HUES64 (cell line): Measurements from ENCODE around the gene RHEX.

Experiments
- H3K27ac ChIP-seq: 2 replicates; pipeline ENCODE4 v1.7.0; 2013; ENCODE audit warnings: low read depth, low read length, inconsistent platforms
- H3K27me3 ChIP-seq: 2 replicates; pipeline ENCODE4 v1.6.1; 2013; ENCODE audit warnings: mild to moderate bottlenecking, low read length; ENCODE audit not compliant: insufficient read depth
- H3K36me3 ChIP-seq: 2 replicates; pipeline ENCODE4 v1.6.1; 2013; ENCODE audit warnings: mild to moderate bottlenecking, low read length; ENCODE audit not compliant: insufficient read depth
- H3K4me1 ChIP-seq: 2 replicates; pipeline ENCODE4 v1.6.1; 2013; ENCODE audit warnings: mild to moderate bottlenecking, low read length, moderate library complexity; ENCODE audit not compliant: insufficient read depth
- H3K4me3 ChIP-seq: 2 replicates; pipeline ENCODE4 v1.5.1; 2013; ENCODE audit warnings: mild to moderate bottlenecking, low read length, moderate library complexity
- H3K9ac ChIP-seq: 2 replicates; pipeline ENCODE4 v1.6.1; 2013; ENCODE audit warnings: mild to moderate bottlenecking, low read depth, low read length
- H3K9me3 ChIP-seq: 2 replicates; pipeline ENCODE4 v1.6.1; 2013; ENCODE audit warnings: low read depth, low read length; ENCODE audit not compliant: insufficient read depth
- whole genome bisulfite sequencing: fragments of 150-250, 120-280 bp; methylation state at CpG from one replicate; pipeline ENCODE4 v1.1.7; 2013; ENCODE audit warnings: missing lambda C conversion rate; 5-methylcytosine and 5-hydroxymethylcytosine counted together

The RHEX gene

DNA sequence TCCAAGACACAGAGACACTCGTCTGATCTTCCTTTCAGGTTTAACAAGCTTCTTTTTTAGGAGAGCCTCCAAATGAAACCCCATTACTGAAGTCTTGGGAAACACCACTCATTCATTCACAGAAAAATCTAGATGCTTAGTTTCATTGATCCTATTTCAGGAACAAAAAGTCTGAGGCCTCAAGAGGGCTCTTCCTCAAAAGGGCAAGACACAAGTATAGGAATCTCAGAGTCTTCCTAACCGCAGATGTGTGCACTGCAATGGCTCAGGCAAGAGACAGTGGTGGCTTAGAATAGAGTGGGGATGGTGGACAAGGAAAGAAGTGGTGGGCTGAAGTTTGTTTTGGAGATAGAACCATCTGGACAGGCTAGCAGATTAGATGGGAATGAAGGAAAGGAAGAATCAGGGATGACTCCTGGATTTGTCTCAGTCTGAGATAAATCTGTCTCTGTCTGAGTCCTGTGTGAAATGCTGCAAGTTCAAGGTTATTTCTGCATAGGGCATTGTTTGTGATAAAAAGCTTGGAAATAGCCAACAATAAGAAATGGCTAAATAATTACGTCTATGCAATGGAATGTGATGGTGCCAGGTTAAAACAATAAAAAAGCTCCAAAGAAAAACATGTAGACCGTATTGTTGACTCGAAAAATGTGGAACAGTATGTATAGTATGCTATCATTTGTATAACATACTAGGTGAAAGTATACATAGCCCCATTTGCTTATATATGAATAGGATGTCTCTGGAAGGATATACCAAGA lies 20.4 kb upstream of the RHEX start:
- WGBS = 93% methylated on average over 5 of the region's 5 CpGs
- Histone ChIP-seq H3K9ac (no peak overlapping the region), H3K4me1 (no peaks in the 10 kb centered on the region), H3K4me3 (no peak overlapping the region), H3K27ac (no peak overlapping the region), H3K9me3 (no peaks in the 10 kb centered on the region), H3K27me3 (0 out of 2 replicates have a peak, but pooled peaks cover 2% of the 10 kb centered on the region), H3K36me3 (no peaks in the 10 kb centered on the region)

DNA sequence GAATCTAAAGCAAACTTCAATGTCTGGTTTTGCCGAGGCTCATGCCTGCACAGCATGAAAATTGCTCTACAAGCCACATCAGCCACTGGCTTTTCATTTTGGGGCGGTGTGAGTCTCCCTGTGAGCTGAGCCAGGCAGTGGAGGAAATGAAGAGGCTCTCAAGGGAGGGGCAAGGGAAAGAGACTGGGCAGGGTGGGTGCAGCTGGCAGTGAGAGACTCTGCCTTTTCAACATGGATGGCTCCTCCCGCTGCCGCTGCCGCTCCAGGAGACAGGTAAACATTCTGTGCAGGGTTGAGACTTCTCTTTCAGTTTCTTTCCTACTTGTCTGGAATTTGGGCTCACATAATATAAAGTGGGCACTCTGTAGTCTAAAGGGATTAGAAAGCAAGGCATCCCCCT lies 17.9 kb upstream of the RHEX start:
- WGBS = 91% methylated on average over 5 of the region's 5 CpGs
- no peak overlapping the region for H3K4me3 ChIP-seq
- no peaks in the 10 kb centered on the region for H3K36me3 ChIP-seq
- 0 out of 2 replicates have a peak, but pooled peaks cover 2% of the 10 kb centered on the region for H3K27me3 ChIP-seq
- peaks cover 7% of the 10 kb centered on the region; the same call in 1 of the 2 replicates for H3K4me1 ChIP-seq
- H3K27ac ChIP-seq = no peak overlapping the region
- no peak overlapping the region for H3K9ac ChIP-seq
- H3K9me3 ChIP-seq = no peaks in the 10 kb centered on the region

DNA sequence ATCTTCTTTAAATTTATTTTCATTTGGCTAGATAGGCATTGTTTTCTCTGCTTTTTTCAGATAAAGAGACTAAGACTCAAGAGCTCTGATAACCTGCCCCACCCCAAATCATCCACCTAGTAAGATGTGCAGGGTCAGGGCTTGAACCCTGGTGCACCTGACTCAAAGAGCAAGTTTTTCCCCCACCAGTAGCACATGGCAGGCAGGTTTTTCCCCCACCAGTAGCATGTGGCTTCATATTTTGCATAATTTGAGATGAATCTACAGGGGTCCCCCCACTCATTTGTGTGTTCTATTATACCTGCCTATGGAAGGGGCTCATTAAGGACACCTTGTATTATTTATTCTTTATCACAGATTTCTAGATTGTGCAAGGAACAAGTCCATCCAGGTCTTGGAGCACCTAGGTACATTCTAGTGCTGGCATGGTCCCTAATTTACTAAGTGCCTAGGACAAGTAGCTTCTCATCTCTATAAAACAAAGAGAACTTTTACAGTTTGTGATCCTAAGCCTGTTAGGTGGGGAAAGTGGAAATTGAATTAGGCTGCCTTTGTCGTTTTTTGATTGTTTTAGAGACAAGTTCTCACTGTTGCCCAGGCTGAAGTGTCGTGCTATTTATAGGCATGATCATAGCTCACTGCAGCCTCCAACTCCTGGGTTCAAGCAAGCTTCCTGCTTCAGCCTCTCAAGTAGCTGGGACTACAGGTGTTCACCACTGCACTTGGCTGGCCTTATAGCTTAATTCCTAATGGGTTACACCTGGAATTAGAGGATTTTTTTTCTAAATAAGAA lies 16.1 kb upstream of the RHEX start:
- Histone ChIP-seq H3K36me3 (no peaks in the 10 kb centered on the region), H3K4me3 (no peak overlapping the region), H3K9ac (no peak overlapping the region), H3K27ac (no peak overlapping the region), H3K4me1 (peaks cover 9% of the 10 kb centered on the region; the same call in 1 of the 2 replicates), H3K27me3 (0 out of 2 replicates have a peak, but pooled peaks cover 2% of the 10 kb centered on the region), H3K9me3 (no peaks in the 10 kb centered on the region)
- 88% methylated on average over 2 of the region's 2 CpGs for WGBS

DNA sequence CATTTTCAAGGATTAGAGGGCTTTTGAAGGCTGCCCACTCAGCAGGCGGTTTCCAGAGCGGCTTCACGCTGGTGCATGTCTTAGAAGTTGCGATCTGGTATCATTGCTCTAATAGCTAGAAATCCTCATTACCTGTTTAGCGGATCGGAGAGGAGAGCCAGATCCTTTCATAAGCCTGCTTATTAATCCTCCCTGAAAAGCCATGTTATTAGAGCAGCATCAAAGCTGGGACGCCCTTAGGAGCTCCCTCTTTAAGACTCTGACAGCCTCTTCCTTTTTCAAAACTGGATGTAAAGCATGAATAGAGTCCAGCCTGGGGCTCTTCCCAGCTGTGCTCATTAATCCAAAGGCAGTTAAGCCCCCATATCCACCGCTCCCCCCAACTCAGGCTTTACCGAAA lies 15.4 kb upstream of the RHEX start:
- H3K27me3 ChIP-seq = 0 out of 2 replicates have a peak, but pooled peaks cover 2% of the 10 kb centered on the region
- no peak overlapping the region for H3K9ac ChIP-seq
- H3K4me3 ChIP-seq = no peak overlapping the region
- WGBS = 89% methylated on average over 9 of the region's 9 CpGs
- no peak overlapping the region for H3K27ac ChIP-seq
- peaks cover 9% of the 10 kb centered on the region; the same call in 1 of the 2 replicates for H3K4me1 ChIP-seq
- H3K36me3 ChIP-seq = no peaks in the 10 kb centered on the region
- H3K9me3 ChIP-seq = no peaks in the 10 kb centered on the region

DNA sequence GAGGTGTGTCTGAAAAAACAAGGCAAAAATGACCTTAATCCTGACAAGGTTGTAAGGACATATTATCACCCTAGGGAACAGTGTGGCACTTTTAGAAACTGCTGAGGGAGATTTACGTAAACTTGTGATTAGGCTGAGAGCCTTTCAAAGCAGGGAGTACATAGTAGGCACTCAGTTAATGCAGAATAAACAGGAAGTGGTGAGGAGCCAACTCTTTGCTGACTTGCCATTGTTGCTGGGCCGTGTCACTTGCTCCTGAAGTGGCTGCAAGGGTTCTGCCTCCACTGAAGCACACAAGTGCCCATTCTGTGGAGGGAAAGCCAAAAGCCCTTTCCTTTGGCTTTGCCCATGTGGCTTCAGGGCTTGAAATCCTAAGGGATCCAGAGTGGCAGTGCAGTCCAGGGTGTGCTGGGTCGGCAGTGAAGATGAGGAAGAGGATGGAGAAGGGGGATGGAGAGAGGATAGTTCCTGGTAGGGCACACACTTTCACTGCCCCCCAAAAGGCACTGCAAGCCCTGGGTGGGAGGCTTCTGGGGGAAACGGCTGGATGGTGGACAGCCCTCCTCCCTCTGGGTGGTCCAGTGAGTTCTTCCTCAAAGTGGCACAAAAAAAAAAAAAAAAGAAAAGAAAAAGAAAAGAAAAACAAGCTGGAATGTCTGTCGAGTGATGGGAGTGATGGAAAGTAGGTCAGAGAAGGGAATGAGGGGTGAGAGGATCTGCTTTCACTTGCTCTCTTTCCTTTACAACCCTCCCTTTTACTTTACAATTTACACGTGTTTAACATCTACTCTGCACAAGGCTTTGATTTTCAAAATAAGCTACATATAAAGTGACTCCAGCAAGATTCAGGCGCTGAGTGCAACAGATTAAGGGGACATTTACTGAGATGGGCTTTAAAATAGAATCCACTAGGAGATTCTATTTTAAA lies 13.7 kb upstream of the RHEX start:
- Histone ChIP-seq H3K4me3 (no peak overlapping the region), H3K4me1 (peaks cover 9% of the 10 kb centered on the region; the same call in 1 of the 2 replicates), H3K27ac (no peak overlapping the region), H3K27me3 (0 out of 2 replicates have a peak, but pooled peaks cover 2% of the 10 kb centered on the region), H3K9me3 (no peaks in the 10 kb centered on the region), H3K9ac (no peak overlapping the region), H3K36me3 (no peaks in the 10 kb centered on the region)
- WGBS = 61% methylated on average over 7 of the region's 7 CpGs

DNA sequence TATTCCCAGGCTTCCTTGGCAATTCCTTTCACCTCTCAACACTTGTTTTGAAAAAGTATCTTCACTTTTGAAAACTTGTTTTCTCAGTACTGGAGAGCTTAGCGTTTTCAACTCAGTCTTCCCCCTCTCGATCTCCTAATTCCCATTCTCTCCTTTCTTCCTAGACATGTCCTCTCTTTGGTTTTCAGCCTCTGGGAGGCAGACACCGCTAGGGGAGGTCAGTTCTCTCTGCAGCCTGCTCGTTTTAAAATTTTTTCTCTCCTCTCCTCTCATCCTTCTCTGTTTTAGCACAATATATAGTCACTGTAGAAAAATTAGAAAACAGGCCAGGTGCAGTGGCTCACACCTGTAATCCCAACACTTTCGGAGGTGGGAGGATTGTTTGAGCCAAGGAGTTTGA lies 12.6 kb upstream of the RHEX start:
- H3K4me1 ChIP-seq = peaks cover 9% of the 10 kb centered on the region; the same call in 1 of the 2 replicates
- no peak overlapping the region for H3K4me3 ChIP-seq
- no peak overlapping the region for H3K9ac ChIP-seq
- WGBS = 65% methylated on average over 5 of the region's 5 CpGs
- H3K36me3 ChIP-seq = no peaks in the 10 kb centered on the region
- H3K27ac ChIP-seq = no peak overlapping the region
- H3K9me3 ChIP-seq = no peaks in the 10 kb centered on the region
- H3K27me3 ChIP-seq = 0 out of 2 replicates have a peak, but pooled peaks cover 2% of the 10 kb centered on the region

DNA sequence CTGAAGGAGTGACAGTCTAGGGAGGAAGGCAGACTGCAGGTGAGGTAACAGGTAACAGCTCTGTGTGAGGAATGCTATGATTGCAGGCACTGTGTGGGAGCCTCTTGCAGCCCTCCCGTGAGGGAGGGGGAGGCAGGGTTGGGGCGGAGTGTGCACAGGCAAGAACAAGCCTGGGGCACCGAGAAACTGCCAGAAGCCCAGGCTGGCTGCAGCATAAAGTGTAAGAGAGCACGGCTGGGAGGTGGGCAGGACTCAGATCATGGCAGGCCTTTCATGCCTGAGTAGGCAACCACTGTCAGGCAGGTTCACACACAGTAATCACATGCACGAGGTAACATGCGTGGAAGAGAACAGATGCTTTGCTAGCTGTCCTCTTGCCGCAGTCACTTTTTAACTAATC lies 11.3 kb upstream of the RHEX start:
- Histone ChIP-seq H3K4me1 (peaks cover 15% of the 10 kb centered on the region; the same call in 1 of the 2 replicates), H3K9ac (no peak overlapping the region), H3K4me3 (no peak overlapping the region), H3K27ac (no peak overlapping the region), H3K9me3 (no peaks in the 10 kb centered on the region), H3K27me3 (no peaks in the 10 kb centered on the region), H3K36me3 (no peaks in the 10 kb centered on the region)
- 71% methylated on average over 7 of the region's 7 CpGs for WGBS

DNA sequence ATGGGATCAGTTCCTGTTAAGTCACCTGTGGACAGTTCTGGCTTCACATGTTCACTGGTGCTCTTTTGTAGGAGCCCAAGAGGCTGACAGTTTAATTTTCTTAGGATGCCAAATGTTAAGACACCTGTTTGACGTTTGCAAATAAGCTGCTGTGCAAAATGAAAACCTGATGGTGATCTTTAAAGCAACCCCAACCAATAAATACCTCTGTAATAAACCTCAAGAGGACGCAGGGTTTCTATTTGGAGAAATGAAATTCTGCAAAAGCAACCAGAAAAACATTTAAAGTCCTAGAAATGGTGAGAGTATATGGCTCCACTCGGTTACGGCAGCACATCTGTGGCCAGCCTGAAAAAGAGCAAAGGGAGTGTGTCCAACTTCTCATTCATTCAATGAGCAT lies 5.7 kb upstream of the RHEX start:
- 90% methylated on average over 4 of the region's 4 CpGs for WGBS
- no peak overlapping the region for H3K27ac ChIP-seq
- no peaks in the 10 kb centered on the region for H3K9me3 ChIP-seq
- H3K4me1 ChIP-seq = 0 out of 2 replicates have a peak, but pooled peaks cover 6% of the 10 kb centered on the region
- H3K36me3 ChIP-seq = no peaks in the 10 kb centered on the region
- H3K9ac ChIP-seq = no peak overlapping the region
- H3K27me3 ChIP-seq = no peaks in the 10 kb centered on the region
- H3K4me3 ChIP-seq = no peak overlapping the region

DNA sequence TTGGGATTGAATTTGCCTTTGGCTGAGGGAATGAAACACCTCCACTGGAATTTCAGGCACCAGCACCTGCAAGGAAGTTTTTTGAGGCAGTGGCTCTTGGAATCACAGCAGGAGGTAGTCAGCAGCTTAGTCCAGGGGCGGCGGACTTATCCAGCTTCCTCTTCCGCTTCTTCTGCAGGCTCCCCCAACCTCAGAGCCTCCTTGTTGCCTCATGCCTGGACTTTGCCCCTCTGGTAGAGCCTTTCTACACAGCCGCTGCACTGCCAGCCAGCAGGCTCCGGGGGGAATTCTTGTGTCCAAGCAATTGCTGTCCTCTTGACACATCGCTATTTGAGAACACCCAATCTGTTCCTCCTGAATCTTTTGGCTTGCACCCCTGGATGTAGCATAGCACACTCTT lies 4.4 kb upstream of the RHEX start:
- 82% methylated on average over 6 of the region's 6 CpGs for WGBS
- Histone ChIP-seq H3K27ac (no peak overlapping the region), H3K9ac (no peak overlapping the region)

DNA sequence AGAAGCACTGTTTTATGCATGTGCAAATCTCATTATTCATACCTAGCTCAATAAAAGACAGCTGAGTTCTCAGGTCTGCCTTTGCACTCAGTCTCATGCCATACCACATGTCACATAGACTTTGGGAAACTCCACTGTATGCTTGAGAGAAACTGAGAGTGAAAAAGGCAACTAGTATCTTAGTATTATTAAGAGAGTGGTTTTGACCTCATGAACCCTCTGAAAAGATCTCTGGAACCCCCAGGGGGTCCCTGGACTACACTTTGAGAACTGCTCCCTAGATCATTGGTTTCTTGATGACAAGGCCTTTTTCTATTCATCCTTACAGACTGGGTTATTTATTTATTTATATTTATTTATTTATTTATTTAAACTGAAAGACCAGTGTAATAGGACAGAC lies 3.7 kb upstream of the RHEX start:
- no peak overlapping the region for H3K4me3 ChIP-seq
- H3K9ac ChIP-seq = no peak overlapping the region
- H3K9me3 ChIP-seq = peaks cover 10% of the 10 kb centered on the region; the same call in 1 of the 2 replicates
- no peaks in the 10 kb centered on the region for H3K36me3 ChIP-seq
- H3K27me3 ChIP-seq = no peaks in the 10 kb centered on the region
- no peak overlapping the region for H3K27ac ChIP-seq
- 0 out of 2 replicates have a peak, but pooled peaks cover 6% of the 10 kb centered on the region for H3K4me1 ChIP-seq

More for the DNA sequence above, 4.4 kb upstream of the RHEX start:
- no peak overlapping the region for H3K4me3 ChIP-seq
- H3K36me3 ChIP-seq = no peaks in the 10 kb centered on the region
- 0 out of 2 replicates have a peak, but pooled peaks cover 6% of the 10 kb centered on the region for H3K4me1 ChIP-seq
- no peaks in the 10 kb centered on the region for H3K27me3 ChIP-seq
- peaks cover 8% of the 10 kb centered on the region; the same call in 1 of the 2 replicates for H3K9me3 ChIP-seq
